GM19025 (cell line): ENCODE results near the gene TMEM231.
"Not testable (repeated sequence)": the region's sequence is repeated elsewhere in the genome, so short reads cannot be mapped to it uniquely, and the experiment has no call there.

Experiments used
- ATAC-seq: cut with Tn5 transposase; IDR thresholded peaks from one replicate; pipeline ENCODE4 v1.9.1; 2021; ENCODE audit warnings: mild to moderate bottlenecking, low read depth, moderate library complexity; ENCODE audit not compliant: unreplicated experiment

The TMEM231 gene

GRCh38 chr16:75555707-75556430, at the start of gene TMEM231:
TSS of gene TMEM231 (minus strand) at chr16:75556252. CDS start at chr16:75556209, 43 bp downstream.
- ATAC-seq: peak; percentile 98

DNA sequence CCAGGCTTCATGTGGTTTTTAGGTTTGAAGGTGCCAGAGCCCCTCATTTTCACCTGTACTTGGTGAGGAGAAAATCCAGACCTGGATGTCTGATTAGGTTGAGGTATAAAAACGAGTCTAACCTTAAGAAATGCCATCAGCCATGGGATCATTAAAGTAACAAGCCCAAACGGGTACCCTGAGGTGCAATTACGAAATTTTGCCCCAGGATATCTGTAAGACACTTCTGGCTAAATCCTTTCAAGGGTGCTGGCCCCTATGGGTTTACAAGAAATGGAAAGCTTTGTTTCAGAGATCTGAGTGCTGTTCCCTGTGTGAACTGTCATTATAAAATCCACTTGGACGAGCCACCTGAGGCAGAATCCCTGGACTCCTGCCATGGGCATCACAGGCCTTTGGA, 47.2 kb upstream of the TMEM231 start:
- no peak for ATAC-seq

- no peak for ATAC-seq
These were observed 43.6 kb upstream of the TMEM231 start for GRCh38 chr16:75599452-75600277.

GRCh38 chr16:75593825-75594820, 38.1 kb upstream of the TMEM231 start:
- no peak for ATAC-seq

DNA sequence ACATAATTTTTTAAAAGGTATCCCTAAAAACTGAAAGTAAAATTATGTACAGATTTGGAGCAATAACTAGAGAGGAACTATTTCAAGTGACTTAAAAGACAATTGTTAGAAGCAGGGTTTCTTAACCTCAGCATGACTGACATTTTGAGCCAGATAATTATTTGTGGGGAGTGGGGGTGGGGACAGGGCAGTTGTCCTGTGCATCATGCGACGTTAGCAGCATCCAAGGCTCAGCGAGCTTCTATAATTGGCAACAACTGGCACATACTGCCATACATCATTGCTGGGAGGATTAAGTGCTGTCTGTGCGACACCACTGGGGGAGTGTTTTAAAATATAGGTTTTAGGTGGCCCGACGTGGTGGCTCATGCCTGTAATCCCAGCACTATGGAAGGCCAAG, 37.3 kb upstream of the TMEM231 start:
- no peak for ATAC-seq

- ATAC-seq: not testable (repeated sequence)
These were observed 35.9 kb upstream of the TMEM231 start for GRCh38 chr16:75591927-75592326.

DNA sequence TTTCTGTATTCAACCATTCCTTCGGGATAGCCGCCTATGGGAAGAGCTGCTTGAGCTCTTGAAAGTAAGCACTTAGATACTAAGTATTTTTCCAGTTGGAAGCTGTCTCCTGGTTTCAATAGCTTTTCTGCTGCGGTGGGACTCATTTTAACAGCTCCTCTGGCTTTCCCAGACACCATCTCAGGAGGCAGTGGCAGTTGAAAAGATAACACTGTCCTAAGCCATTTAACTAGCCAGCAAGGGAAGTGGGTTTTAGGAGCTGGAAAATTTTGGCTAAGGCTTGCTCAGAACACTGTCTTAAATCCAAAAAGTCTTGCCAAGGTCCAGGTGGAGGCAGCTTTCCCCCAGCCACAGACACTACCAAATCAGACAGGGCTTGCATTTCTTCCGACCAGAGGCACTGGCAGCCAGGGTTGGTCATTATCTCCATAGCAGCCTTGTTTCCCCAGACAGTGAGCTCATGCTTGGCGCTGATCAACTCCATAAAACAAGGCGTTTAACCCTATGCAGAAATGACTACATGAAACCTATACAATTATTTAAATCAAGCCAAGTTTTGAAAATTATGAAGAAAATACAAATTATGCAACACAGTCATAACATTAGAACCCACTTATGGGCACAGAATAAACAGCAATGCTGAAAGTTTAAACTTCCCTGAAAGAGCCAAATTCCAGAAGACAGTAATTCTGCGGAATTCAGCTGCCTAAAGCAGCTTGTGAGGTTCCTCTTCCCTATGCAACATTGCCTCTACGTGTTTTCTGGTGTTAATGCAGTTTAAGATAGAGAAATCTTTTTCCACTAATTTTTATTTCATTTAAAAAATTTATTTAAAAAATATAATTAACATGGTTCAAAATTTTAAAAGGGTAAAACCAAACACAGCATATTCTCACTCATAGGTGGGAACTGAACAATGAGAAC, 35.1 kb upstream of the TMEM231 start:
- ATAC-seq: no peak

DNA sequence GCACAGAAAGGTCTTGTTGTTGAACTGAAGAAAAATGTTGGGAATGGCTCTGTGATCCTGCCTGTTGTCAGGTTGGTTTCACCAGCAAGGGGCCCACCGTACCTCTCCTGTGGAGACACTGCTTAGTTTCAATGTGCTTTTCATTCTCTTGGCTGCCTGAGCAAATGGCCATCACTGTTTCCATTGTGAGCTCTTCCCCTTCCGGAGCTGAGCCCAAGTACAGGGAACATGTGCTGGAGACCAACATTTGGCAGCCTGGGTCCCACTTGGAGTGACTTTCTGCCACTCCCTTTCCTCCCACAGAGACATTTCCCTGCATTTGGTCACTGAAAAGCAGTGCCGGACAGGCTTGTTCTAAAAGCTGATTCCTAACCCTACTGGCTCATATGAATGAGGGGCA, 33.3 kb upstream of the TMEM231 start:
- no peak for ATAC-seq

DNA sequence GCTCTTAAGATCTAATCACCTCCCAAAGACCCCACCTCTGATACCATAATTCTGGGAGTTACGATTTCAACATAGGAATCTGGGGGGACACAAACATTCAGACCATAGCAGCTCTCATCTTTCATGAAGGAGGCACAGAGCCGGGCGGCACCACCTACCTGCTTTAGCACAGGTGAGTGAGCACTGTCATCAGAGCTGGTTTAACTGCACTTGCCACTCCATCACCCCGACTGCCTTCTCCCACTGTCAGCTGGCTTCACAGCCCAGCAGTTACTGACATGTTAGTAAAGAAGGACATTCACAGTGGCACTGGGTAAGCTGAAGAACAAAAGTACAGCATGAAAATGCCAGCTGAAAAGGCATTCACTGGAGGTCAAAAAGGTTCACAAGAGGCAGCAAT, 32.7 kb upstream of the TMEM231 start:
- no peak for ATAC-seq

DNA sequence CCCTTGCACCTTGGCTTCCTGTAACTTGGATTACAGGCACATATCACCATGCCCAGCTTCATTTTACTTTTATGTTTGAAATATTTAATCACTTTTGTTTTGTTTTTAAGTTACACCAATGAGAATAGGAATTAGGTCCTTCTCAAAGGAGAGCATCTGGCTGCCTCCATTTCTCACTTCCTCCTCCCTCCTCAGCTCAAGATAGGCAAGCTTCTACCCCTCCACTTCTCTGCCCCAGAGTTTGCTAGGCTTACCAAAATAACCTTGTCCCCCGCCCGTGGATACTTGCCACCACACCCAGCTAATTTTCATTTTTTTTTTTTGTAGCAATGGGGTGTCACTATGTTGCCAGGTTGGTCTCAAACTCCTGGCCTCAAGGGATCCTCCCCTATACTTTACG, 28.1 kb upstream of the TMEM231 start:
- ATAC-seq: peak; percentile 55

GRCh38 chr16:75579281-75579834, 23.3 kb upstream of the TMEM231 start:
- ATAC-seq: no peak

GRCh38 chr16:75578725-75579124, 22.7 kb upstream of the TMEM231 start:
- no peak for ATAC-seq

DNA sequence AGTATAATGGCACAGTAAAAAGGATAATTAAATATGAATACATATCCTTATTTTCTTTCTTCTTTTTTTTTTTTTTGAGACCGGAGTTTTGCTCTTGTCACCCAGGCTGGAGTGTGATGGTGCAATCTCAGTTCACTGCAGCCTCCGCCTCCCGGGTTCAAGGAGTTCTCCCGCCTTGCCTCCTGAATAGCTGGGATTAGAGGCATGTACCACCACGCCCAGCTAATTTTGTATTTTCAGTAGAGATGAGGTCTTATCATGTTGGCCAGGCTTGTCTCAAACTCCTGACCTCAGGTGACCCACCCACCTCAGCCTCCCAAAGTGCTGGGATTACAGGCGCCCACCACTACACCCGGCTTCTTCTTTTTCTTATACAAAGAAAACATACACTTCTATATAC, 22.2 kb upstream of the TMEM231 start:
- ATAC-seq: no peak

GRCh38 chr16:75576384-75576811, 20.3 kb upstream of the TMEM231 start:
- no peak for ATAC-seq

GRCh38 chr16:75575958-75576357, 19.9 kb upstream of the TMEM231 start:
- ATAC-seq: no peak

DNA sequence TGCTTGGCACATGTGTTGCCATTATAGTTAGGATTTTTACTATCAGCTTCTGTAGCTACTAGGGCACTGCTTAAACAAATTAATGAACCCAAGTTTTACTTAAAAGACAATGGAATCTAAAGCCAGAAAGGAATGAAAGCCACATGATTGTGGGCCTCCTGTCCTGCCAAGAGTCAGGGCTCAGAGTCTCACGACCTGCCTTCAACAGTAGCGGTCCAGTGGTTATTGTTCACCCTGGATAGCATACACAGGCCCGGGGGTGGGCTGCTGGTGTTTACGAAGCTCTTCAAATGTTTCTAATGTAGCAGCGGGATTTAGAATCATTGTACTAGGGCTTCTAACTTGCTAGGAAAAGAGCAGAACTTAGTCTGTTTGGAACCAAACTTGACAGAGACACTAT, 17.9 kb upstream of the TMEM231 start:
- no peak for ATAC-seq

DNA sequence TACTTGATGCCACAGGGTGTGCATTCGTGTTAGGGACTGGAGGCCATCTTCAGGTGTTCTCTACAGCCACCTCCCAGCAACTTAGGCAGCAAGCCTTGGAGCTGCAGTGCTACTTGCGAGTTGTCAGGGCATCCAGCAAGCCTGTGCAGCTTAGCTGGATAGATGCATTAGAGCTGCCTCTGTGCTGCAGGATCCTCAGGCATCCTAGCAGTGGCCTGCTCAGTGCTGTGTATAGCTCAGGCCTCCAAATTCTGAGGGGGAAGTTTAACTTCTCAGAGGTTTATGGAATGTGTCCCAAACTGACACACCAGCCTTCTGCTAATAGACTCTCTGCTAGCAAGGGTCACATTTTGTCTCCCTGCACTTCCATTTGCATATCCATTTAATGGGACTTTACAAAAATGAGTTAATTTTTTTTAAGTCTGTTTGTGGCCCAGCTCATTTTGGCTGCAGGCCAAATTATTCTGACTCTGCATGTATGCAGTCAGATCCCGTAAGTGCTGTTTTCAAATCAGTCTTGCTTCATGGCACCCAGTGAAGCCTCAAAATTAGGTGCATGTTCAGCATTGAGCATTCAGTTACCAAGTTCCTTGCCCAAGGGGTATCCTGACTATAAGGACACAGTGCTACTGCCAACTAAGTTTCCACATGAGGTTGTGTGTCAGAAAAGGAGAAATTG, 17.0 kb upstream of the TMEM231 start:
- ATAC-seq: no peak

- ATAC-seq: no peak
These were observed 14.5 kb upstream of the TMEM231 start for GRCh38 chr16:75570396-75571065.
